AG09309 (cell line): ENCODE measurements around the gene MLLT10.

Source experiments
- DNase-seq: peaks from one replicate; pipeline ENCODE4 v3.0.0-alpha.2; 2010; ENCODE audit warnings: low read depth
- H3K4me3 ChIP-seq: 2 replicates; pipeline ENCODE4 v1.5.1; 2011; ENCODE audit warnings: mild to moderate bottlenecking, low read depth, low read length, moderate library complexity; ENCODE audit not compliant: control insufficient read depth
- TF ChIP-seq, protein P1 (sequence below): IDR thresholded peaks from 2 replicates; pipeline ENCODE4 v1.5.1; 2011; ENCODE audit warnings: mild to moderate bottlenecking, low read depth, low read length, inconsistent platforms; ENCODE audit not compliant: insufficient read depth, control insufficient read depth; ENCODE audit errors: missing control alignments

Gene MLLT10

GRCh38 chr10:21533467-21534279 lies at the start of gene MLLT10:
TSS of gene MLLT10 (plus strand) at chr10:21534232. CDS start at chr10:21534645, 413 bp downstream.
- DNase-seq = peak; percentile 71

GRCh38 chr10:21487416-21488180 lies 46.4 kb upstream of the MLLT10 start:
- TF ChIP-seq, protein P1, sequence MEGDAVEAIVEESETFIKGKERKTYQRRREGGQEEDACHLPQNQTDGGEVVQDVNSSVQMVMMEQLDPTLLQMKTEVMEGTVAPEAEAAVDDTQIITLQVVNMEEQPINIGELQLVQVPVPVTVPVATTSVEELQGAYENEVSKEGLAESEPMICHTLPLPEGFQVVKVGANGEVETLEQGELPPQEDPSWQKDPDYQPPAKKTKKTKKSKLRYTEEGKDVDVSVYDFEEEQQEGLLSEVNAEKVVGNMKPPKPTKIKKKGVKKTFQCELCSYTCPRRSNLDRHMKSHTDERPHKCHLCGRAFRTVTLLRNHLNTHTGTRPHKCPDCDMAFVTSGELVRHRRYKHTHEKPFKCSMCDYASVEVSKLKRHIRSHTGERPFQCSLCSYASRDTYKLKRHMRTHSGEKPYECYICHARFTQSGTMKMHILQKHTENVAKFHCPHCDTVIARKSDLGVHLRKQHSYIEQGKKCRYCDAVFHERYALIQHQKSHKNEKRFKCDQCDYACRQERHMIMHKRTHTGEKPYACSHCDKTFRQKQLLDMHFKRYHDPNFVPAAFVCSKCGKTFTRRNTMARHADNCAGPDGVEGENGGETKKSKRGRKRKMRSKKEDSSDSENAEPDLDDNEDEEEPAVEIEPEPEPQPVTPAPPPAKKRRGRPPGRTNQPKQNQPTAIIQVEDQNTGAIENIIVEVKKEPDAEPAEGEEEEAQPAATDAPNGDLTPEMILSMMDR = no peak
- H3K4me3 ChIP-seq = no peak overlapping the region
- no peak for DNase-seq

More at GRCh38 chr10:21533467-21534279, at the start of gene MLLT10:
- TF ChIP-seq, protein P1 = peak; percentile 42
- H3K4me3 ChIP-seq = peak within 1 kb of the TSS; percentile 72

DNA sequence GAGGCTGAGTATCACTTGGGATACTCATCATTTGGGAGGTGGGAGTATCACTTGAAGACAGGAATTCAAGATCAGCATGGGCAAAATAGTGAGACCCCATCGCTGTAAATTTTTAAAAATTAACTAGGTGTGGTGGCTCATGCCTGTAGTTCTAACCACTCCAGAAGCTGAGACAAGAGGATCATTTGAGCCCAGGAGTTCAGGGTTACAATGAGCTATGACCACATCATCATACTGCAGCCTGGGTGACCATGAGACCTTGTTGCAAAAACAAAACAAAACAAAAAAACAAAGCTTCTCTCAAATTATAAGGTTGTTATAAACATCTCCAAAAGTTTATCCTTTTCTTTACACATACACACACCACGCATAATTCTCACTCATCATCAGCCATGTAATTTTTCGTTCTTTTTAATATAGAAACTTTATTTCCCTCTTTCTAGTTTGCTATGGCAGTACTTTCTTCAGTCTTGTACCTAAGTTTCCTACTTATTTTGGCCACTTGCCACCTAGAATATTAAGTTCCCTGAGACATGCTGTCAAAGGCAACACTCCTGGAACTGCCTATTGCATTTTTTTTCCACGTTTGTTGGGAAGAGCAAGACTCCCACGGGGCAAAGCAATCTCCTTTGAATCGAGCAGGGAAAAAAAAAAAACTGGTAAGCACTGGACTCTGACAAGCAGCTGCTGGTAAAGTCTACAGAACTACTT lies 45.6 kb upstream of the MLLT10 start:
- TF ChIP-seq, protein P1 = no peak
- H3K4me3 ChIP-seq = no peak overlapping the region
- no peak for DNase-seq

GRCh38 chr10:21488957-21489446 lies 45.0 kb upstream of the MLLT10 start:
- TF ChIP-seq, protein P1 = no peak
- no peak overlapping the region for H3K4me3 ChIP-seq
- DNase-seq = no peak

DNA sequence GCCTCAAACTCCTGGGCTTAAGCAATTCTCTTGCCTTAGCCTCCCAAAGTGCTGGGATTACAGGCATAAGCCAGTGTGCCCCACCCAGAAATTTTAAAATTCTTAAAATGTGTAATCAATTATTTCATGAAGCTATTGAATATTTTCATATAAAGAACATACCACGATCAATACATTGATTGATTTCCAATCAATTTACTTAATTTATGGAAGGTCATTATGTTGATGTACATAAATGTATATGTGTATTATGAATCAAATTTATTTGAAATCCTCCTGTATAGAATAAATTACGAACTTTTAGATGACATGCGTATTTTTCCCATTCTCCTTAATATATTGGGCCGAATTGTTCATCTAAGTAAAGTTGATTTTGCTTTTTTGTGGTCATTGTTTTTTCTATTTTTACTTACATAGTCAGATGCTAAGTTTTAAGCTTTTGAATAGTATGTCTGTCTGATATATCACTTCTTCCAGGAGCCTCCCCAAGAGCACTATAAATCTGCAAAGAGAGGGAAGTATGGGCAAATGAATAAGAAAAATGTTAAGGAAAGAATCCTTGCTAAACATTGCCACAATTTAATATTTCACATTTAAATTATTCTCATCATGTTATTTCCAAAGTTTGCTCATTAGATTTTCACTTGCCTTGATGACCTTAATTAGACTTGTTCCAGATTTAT lies 43.9 kb upstream of the MLLT10 start:
- no peak overlapping the region for H3K4me3 ChIP-seq
- TF ChIP-seq, protein P1 = no peak
- DNase-seq = no peak

- TF ChIP-seq, protein P1 = no peak
- no peak overlapping the region for H3K4me3 ChIP-seq
- DNase-seq = no peak
Measured at GRCh38 chr10:21490711-21491105, 43.3 kb upstream of the MLLT10 start.
